K562 (cell line): Measurements from ENCODE around the gene EXOSC2. TPM values are rescaled to one million over a fixed set of nuclear protein-coding genes. Genes with fewer than 3 reads are reported as not detected.

ENCODE experiments used
- ATAC-seq: fragments of 200-7000 bp; cut with Tn5 transposase; 3 replicates; pipeline ENCODE4 v1.9.1; 2020; ENCODE audit warnings: moderate library complexity
- BruUV-seq: library from RNA; stranded (reverse); fragments of 400-500 nt; replicated peaks from 2 replicates; lab custom pipeline; 2021; lab: Mats Ljungman, UMichigan
- CTCF ChIA-PET: fragments of 300-600 bp; formaldehyde crosslinking; extraction: SDS; loops from one replicate; lab custom pipeline; 2021; ENCODE audit warnings: low intra/inter-chr PET ratio; lab: Yijun Ruan, JAX
- POLR2A ChIA-PET: fragments of 300-600, 350-650 bp; sonication (Branson Sonifier 250); formaldehyde crosslinking; extraction: SDS; loops from one replicate; lab custom pipeline; 2021; ENCODE audit warnings: antibody characterized with exemption, inconsistent platforms; lab: Yijun Ruan, JAX
- DNase-seq, 4 experiments: peaks; one replicate each; pipeline versions ENCODE4 v3.0.0 to v3.0.0-alpha.2; 2011 to 2018; ENCODE audit warnings: low spot score in 3 of 4, mixed read lengths in 3 of 4; ENCODE audit errors: extremely low read depth in 1 of 4
- FAIRE-seq: peaks from 2 replicates; lab custom pipeline; 2011; peaks lifted over from hg19 to GRCh38; lab: Jason Lieb, UNC
- H2AFZ ChIP-seq: 2 replicates; pipeline ENCODE4 v1.6.0; 2011; ENCODE audit warnings: low read depth, low read length, control low read depth, inconsistent platforms
- H3K27ac ChIP-seq: fragments of 200-600 bp; 3 replicates; pipeline ENCODE4 v1.8.0; 2011; ENCODE audit warnings: low read depth, mild to moderate bottlenecking, control low read depth, inconsistent platforms, low read length, moderate library complexity, mixed read lengths; ENCODE audit errors: extremely low read depth
- H3K27me3 ChIP-seq, 2 experiments: fragments of 300-600 bp in 1 of 2; 2 replicates in 1 of 2; 3 replicates in 1 of 2; pipeline versions ENCODE4 v1.6.0 to v1.8.0; 2011; ENCODE audit warnings: inconsistent platforms in 2 of 2, low read length in 2 of 2, mild to moderate bottlenecking in 1 of 2, mixed read lengths in 1 of 2, moderate library complexity in 1 of 2; ENCODE audit not compliant: control insufficient read depth in 2 of 2, insufficient read depth in 2 of 2
- H3K36me3 ChIP-seq: fragments of 300-600 bp; 3 replicates; pipeline ENCODE4 v1.8.0; 2011; ENCODE audit warnings: mild to moderate bottlenecking, low read length, inconsistent platforms; ENCODE audit not compliant: control insufficient read depth, insufficient read depth
- H3K4me1 ChIP-seq, 2 experiments: fragments of 200-600 bp in 1 of 2; replicated peaks in 1 of 2; 2 replicates in 1 of 2; 3 replicates in 1 of 2; pipeline versions ENCODE4 v1.5.1 to v1.8.0; 2011; ENCODE audit warnings: inconsistent platforms in 2 of 2, low read length in 2 of 2, mild to moderate bottlenecking in 1 of 2, mixed read lengths in 1 of 2, moderate library complexity in 1 of 2; ENCODE audit not compliant: control insufficient read depth in 2 of 2, insufficient read depth in 2 of 2
- H3K4me2 ChIP-seq: 2 replicates; pipeline ENCODE4 v1.6.1; 2011; ENCODE audit warnings: low read length, control low read depth, inconsistent platforms, mixed read lengths; ENCODE audit not compliant: insufficient read depth
- H3K4me3 ChIP-seq: fragments of 200-600 bp; sonication (generic), shearing (Covaris generic); 2 replicates; pipeline ENCODE4 v1.5.1; 2016; ENCODE audit warnings: control low read depth, inconsistent platforms
- H3K79me2 ChIP-seq: fragments of 200-600 bp; 3 replicates; pipeline ENCODE4 v1.8.0; 2011; ENCODE audit warnings: low read length, inconsistent platforms; ENCODE audit not compliant: control insufficient read depth, insufficient read depth
- H3K9ac ChIP-seq, 2 experiments: 2 replicates each; pipeline versions ENCODE4 v1.6.0 to v1.6.1; 2011; ENCODE audit warnings: low read depth in 2 of 2, low read length in 2 of 2, control low read depth in 1 of 2, inconsistent platforms in 1 of 2, mild to moderate bottlenecking in 1 of 2, mixed read lengths in 1 of 2; ENCODE audit not compliant: insufficient read depth in 1 of 2
- H3K9me1 ChIP-seq: one replicate; pipeline ENCODE4 v1.6.0; 2011; ENCODE audit warnings: inconsistent platforms, mild to moderate bottlenecking, low read length, moderate library complexity; ENCODE audit not compliant: control insufficient read depth, insufficient read depth
- H3K9me3 ChIP-seq: replicated peaks from 2 replicates; pipeline ENCODE4 v1.5.1; 2011; ENCODE audit warnings: low read depth, low read length, inconsistent platforms; ENCODE audit not compliant: control insufficient read depth, insufficient read depth
- H4K20me1 ChIP-seq: replicated peaks from 2 replicates; pipeline ENCODE4 v1.6.1; 2011; ENCODE audit warnings: low read length, inconsistent platforms, mixed read lengths; ENCODE audit not compliant: control insufficient read depth, insufficient read depth
- BRD4 ChIP-seq: fragments of 200-600 bp; sonication (generic); IDR thresholded peaks from 2 replicates; pipeline ENCODE4 v1.6.1; 2017; ENCODE audit warnings: inconsistent platforms
- POU5F1 ChIP-seq: fragments of 150-350 bp; IDR thresholded peaks from 2 replicates; pipeline ENCODE4 v1.6.1; 2014; ENCODE audit warnings: borderline replicate concordance, low read length, low read depth, mild to moderate bottlenecking; ENCODE audit not compliant: partially characterized antibody
- STAT6 ChIP-seq: sonication (generic); formaldehyde crosslinking; IDR thresholded peaks from 2 replicates; pipeline ENCODE4 v1.8.1; 2023; ENCODE audit warnings: mild to moderate bottlenecking, missing genetic modification reagents
- TAF1 ChIP-seq: IDR thresholded peaks from 2 replicates; pipeline ENCODE4 v1.6.1; 2011; ENCODE audit warnings: mild to moderate bottlenecking, low read length, moderate library complexity; ENCODE audit not compliant: insufficient read depth, control insufficient read depth, severe bottlenecking; ENCODE audit errors: extremely low read depth
- ZNF347 ChIP-seq: fragments of 450-650 bp; formaldehyde crosslinking; IDR thresholded peaks from 2 replicates; pipeline ENCODE4 v1.4.0; 2020; ENCODE audit warnings: low read depth, mild to moderate bottlenecking, moderate library complexity
- WGBS: fragments of 100-300 bp; shearing (Covaris generic); methylation state at CpG from one replicate; pipeline ENCODE4 v1.1.6; 2016; ENCODE audit warnings: low coverage, mixed read lengths; ENCODE audit not compliant: insufficient coverage; ENCODE audit errors: missing lambda C conversion rate; 5-methylcytosine and 5-hydroxymethylcytosine counted together
- in situ Hi-C: fragments of 300-500 bp; cut with MboI; formaldehyde crosslinking; loops from 4 replicates; pipeline ENCODE4 v1.15.0; 2018; ENCODE audit warnings: inconsistent platforms, mixed read lengths
- intact Hi-C: fragments of 100-400 bp; cut with micrococcal nuclease; formaldehyde crosslinking; loops from 2 replicates; pipeline ENCODE4 v1.14.2; 2022
- polyA plus RNA-seq, 8 experiments: library from polyadenylated mRNA; depleted of rRNA in 4 of 8; stranded (reverse) in 5 of 8; unstranded in 3 of 8; fragments of >200 nt; fragmentation: Nextera tagmentation in 2 of 8; fragmentation: Illumina TruSeq in 1 of 8; extraction: Ambion mirVana in 2 of 8; extraction: Trizol in 1 of 8; gene quantifications; 2 replicates each; pipeline versions ENCODE4 v1.2.1 to v1.2.3, GENCODE V29; 2011 to 2014; ENCODE audit warnings: inconsistent platforms in 1 of 8, missing spikeins in 1 of 8
- total RNA-seq, 7 experiments: library from RNA; depleted of rRNA in 6 of 7; stranded (reverse); fragments of >200 nt in 6 of 7; fragmentation: Illumina TruSeq in 2 of 7; extraction: Trizol in 2 of 7; gene quantifications; 2 replicates each; pipeline versions ENCODE4 v1.2.1 to v1.2.3, GENCODE V29; 2011 to 2021; ENCODE audit warnings: low replicate concordance in 1 of 7
- TF ChIP-seq, protein P1 (sequence below): fragments of 200-800 bp; sonication (Bioruptor generic); IDR thresholded peaks from 2 replicates; pipeline ENCODE4 v1.6.1; 2017; ENCODE audit warnings: missing genetic modification characterization, missing compliant biosample characterization

EXOSC2 gene
- total and polyA plus RNA-seq, 9 of the 15 experiments (the other 6 are each of a cell fraction or from before 2014, with no cell fraction given), result 46.0 to 101 (median 77.6) TPM

GRCh38 chr9:130668659-130669058, 24.9 kb upstream of the EXOSC2 start:
- Histone ChIP-seq H3K4me3 (no peak overlapping the region), H3K79me2 (no peaks in the 10 kb centered on the region), H3K9ac (no peak overlapping the region), H3K4me2 (no peak overlapping the region), H3K4me1 (peaks cover 3 to 28% of the 10 kb centered on the region in 2 experiments; a peak in 3 of 5 replicates)
- FAIRE-seq, result no peak
- ATAC-seq, result no peak
- CTCF ChIA-PET, result no interaction called here
- TF ChIP-seq TAF1 (no peak), POU5F1 (no peak), BRD4 (no peak), ZNF347 (CRISPR knock-in tag) (no peak), STAT6 (no peak)
- TF ChIP-seq, protein P1, sequence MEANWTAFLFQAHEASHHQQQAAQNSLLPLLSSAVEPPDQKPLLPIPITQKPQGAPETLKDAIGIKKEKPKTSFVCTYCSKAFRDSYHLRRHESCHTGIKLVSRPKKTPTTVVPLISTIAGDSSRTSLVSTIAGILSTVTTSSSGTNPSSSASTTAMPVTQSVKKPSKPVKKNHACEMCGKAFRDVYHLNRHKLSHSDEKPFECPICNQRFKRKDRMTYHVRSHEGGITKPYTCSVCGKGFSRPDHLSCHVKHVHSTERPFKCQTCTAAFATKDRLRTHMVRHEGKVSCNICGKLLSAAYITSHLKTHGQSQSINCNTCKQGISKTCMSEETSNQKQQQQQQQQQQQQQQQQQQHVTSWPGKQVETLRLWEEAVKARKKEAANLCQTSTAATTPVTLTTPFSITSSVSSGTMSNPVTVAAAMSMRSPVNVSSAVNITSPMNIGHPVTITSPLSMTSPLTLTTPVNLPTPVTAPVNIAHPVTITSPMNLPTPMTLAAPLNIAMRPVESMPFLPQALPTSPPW (CRISPR knock-in tag), result no peak
- TF ChIP-seq, all 486 proteins: peak for 0
- H2AFZ ChIP-seq, result no peak overlapping the region
- no peaks in the 10 kb centered on the region for H3K9me1 ChIP-seq
- WGBS, result 22% methylated on average over 12 of the region's 12 CpGs
- H3K27me3 ChIP-seq, result peaks cover 30 to 45% of the 10 kb centered on the region in 2 experiments
- intact Hi-C loops, result no loop called here
- H3K36me3 ChIP-seq, result no peaks in the 10 kb centered on the region
- in situ Hi-C loops, result no loop called here
- H3K27ac ChIP-seq, result no peak overlapping the region
- H4K20me1 ChIP-seq, result no peaks in the 10 kb centered on the region; the same call in 1 of the 2 replicates
- BruUV-seq, result no TSS peak
- no peaks in the 10 kb centered on the region for H3K9me3 ChIP-seq
- POLR2A ChIA-PET, result interaction anchor here (1.0 kb wide), 1 partner anchor 15 kb away, joined by 4 read pairs; no protein-coding TSS in a partner anchor
- no peak for DNase-seq
